GM12872 (cell line): ENCODE data around the gene ELK3.

Source experiments
- TF ChIP-seq, protein P1 (sequence below): IDR thresholded peaks from 3 replicates; pipeline ENCODE4 v1.5.1; 2011; ENCODE audit warnings: low read depth, mild to moderate bottlenecking, low read length, moderate library complexity; ENCODE audit not compliant: insufficient read depth

The ELK3 gene

GRCh38 chr12:96213869-96214268, 19.7 kb downstream of the ELK3 start:
- TF ChIP-seq, protein P1, sequence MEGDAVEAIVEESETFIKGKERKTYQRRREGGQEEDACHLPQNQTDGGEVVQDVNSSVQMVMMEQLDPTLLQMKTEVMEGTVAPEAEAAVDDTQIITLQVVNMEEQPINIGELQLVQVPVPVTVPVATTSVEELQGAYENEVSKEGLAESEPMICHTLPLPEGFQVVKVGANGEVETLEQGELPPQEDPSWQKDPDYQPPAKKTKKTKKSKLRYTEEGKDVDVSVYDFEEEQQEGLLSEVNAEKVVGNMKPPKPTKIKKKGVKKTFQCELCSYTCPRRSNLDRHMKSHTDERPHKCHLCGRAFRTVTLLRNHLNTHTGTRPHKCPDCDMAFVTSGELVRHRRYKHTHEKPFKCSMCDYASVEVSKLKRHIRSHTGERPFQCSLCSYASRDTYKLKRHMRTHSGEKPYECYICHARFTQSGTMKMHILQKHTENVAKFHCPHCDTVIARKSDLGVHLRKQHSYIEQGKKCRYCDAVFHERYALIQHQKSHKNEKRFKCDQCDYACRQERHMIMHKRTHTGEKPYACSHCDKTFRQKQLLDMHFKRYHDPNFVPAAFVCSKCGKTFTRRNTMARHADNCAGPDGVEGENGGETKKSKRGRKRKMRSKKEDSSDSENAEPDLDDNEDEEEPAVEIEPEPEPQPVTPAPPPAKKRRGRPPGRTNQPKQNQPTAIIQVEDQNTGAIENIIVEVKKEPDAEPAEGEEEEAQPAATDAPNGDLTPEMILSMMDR = no peak

GRCh38 chr12:96215919-96216273, 21.7 kb downstream of the ELK3 start:
- TF ChIP-seq, protein P1 = no peak

DNA sequence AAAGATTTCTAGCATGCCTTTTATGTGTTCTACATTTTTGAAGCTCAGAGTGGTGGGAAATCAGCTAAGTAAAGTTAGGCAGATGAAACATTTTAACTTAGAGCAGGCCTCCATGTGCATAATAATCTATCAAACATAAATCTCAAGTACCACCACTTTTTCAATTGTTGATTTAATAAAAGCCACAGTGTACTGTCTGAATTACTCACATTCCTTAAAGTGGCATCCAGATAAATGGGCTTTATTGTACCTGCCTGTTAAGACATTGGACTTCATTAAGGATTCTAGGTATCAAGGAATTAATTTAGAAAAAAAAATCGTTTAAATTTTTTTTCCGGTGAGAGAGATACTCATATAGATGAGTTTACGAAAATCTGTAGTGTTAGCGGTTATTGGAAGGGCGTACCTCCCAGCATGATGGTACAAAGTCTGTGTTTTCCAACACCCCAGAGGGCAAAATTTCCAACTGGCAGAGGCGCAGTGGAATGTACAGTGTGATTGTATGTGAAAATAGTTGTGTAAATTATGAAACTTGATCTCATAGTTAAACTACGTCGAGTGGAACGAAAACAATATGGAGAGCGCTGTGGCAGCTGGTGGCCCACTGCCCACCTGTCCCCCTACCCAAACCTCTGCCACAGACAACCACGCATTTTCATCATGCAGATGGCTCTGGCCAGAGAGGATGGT, 25.0 kb downstream of the ELK3 start:
- TF ChIP-seq, protein P1 = no peak

- TF ChIP-seq, protein P1 = no peak
These were observed 25.6 kb downstream of the ELK3 start for GRCh38 chr12:96219700-96220206.

DNA sequence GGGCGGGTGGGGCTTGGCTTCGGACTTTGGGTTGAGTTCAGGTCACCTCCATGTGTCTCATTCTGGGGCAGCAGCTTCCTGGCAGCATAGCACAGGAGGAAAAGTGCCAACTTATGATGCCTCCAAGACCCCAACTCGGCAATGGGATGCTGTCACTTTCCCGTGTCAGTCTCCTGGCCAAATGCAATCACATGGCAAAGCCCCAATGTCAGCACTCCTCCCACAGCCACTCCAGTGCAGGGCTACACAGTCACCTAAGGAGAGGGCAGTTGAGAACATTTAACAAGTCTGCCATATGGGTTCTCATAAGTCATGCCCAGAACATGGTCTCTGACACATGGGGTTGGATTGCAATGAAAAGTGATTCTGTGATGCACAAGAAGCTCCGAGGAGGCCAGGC, 26.7 kb downstream of the ELK3 start:
- TF ChIP-seq, protein P1 = no peak

- TF ChIP-seq, protein P1 = no peak
These were observed 27.2 kb downstream of the ELK3 start for GRCh38 chr12:96221391-96221790.

DNA sequence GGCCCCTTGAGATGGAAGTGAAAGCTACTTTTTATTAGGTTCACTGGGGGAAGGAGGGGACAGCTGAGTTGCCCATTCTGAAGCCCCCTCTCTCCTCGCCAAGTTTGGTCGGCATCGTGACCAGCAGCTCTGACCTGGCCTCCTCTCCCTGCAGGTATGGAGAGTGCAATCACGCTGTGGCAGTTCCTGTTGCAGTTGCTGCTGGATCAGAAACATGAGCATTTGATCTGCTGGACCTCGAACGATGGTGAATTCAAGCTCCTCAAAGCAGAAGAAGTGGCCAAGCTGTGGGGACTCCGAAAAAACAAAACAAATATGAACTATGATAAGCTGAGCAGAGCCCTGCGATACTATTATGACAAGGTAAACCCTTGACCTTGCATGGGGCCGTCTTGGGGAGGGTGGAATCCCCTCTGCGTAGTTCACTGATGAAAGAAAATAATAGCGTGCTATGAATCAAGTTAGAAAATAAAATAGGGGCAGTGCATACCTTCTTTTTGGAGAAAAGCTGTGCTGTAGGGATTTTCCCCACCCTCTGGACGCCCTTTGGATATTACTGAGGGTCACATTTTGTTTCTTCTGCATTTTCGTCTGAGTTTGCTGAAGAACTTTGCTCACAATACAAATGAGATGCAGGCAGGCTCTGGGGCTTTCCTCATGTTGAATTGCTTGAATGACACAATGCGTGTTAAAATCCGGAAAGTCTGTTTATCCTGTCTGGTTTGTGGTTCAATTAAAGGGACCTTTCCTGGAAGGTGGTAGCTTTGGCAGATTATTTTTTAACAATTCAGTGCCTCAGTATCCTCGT, 29.4 kb downstream of the ELK3 start:
- TF ChIP-seq, protein P1 = no peak
